CD4-positive, CD25-positive, alpha-beta regulatory T cell (primary cell): Measurements from ENCODE around the gene TMEM161B. TPM values are rescaled to one million over a fixed set of nuclear protein-coding genes. Genes with fewer than 3 reads are reported as not detected.

Source experiments
- ATAC-seq, 2 donors: fragments of 150-1000 bp; cut with Tn5 transposase; one replicate each; pipeline ENCODE4 v1.10.0; 2021; ENCODE audit warnings: low read depth in 2 of 2, moderate number of reproducible peaks in 2 of 2, moderate library complexity in 1 of 2
- DNase-seq, 3 donors: peaks; one replicate each; pipeline versions ENCODE4 v3.0.0 to v3.0.0-alpha.2; 2012 to 2022; ENCODE audit warnings: mixed read lengths in 1 of 3
- H3K27ac ChIP-seq: one replicate; pipeline ENCODE4 v1.7.0; 2013; ENCODE audit warnings: mild to moderate bottlenecking, low read length; ENCODE audit not compliant: insufficient read depth, poor library complexity, severe bottlenecking
- H3K27me3 ChIP-seq: one replicate; pipeline ENCODE4 v1.7.0; 2013; ENCODE audit warnings: low read length; ENCODE audit not compliant: control insufficient read depth, insufficient read depth
- H3K36me3 ChIP-seq: one replicate; pipeline ENCODE4 v1.7.0; 2013; ENCODE audit warnings: mild to moderate bottlenecking, low read length, moderate library complexity; ENCODE audit not compliant: control insufficient read depth, insufficient read depth
- H3K4me1 ChIP-seq: 2 replicates; pipeline ENCODE4 v1.7.0; 2013; ENCODE audit warnings: mild to moderate bottlenecking, low read length; ENCODE audit not compliant: insufficient read depth, control insufficient read depth, poor library complexity, severe bottlenecking
- H3K4me3 ChIP-seq: one replicate; pipeline ENCODE4 v1.7.0; 2013; ENCODE audit warnings: low read depth, mild to moderate bottlenecking, low read length, moderate library complexity
- H3K9me3 ChIP-seq, 2 experiments: 1 replicate in 1 of 2; 2 replicates in 1 of 2; pipeline ENCODE4 v1.7.0; 2013; ENCODE audit warnings: low read length in 2 of 2, mild to moderate bottlenecking in 1 of 2, moderate library complexity in 1 of 2; ENCODE audit not compliant: control insufficient read depth in 2 of 2
- H3K27ac Mint-ChIP-seq, 3 donors: one replicate each; pipeline ENCODE4 v1.8.0; 2020 to 2022; ENCODE audit warnings: mild to moderate bottlenecking in 3 of 3, mixed read lengths in 3 of 3, moderate library complexity in 2 of 3
- H3K27me3 Mint-ChIP-seq: one replicate; pipeline ENCODE4 v1.8.0; 2022; ENCODE audit warnings: mild to moderate bottlenecking, mixed read lengths
- H3K36me3 Mint-ChIP-seq: one replicate; pipeline ENCODE4 v1.8.0; 2020; ENCODE audit warnings: mixed read lengths
- H3K4me1 Mint-ChIP-seq, 4 donors: one replicate each; pipeline ENCODE4 v1.8.0; 2020 to 2022; ENCODE audit warnings: mixed read lengths in 4 of 4, mild to moderate bottlenecking in 1 of 4
- H3K4me3 Mint-ChIP-seq, 4 donors: one replicate each; pipeline ENCODE4 v1.8.0; 2020 to 2022; ENCODE audit warnings: mild to moderate bottlenecking in 4 of 4, mixed read lengths in 4 of 4, moderate library complexity in 3 of 4
- H3K9me3 Mint-ChIP-seq, 7 donors: one replicate each; pipeline ENCODE4 v1.8.0; 2020 to 2022; ENCODE audit warnings: mixed read lengths in 7 of 7, mild to moderate bottlenecking in 3 of 7, moderate library complexity in 2 of 7
- polyA plus RNA-seq, 4 donors: library from polyadenylated mRNA; unstranded; fragments of 300-500 nt; fragmentation: Illumina TruSeq; gene quantifications; one replicate each; pipeline ENCODE4 v1.2.3, GENCODE V29; 2021
- total RNA-seq: library from RNA; stranded (reverse); gene quantifications from one replicate; pipeline ENCODE4 v1.2.3, GENCODE V29; 2022

Gene TMEM161B
- total and polyA plus RNA-seq, 5 donors from 2014 or later = 7.4 to 30.1 (median 13.8) TPM

- no peak overlapping the region for H3K4me3 ChIP-seq
- H3K36me3 ChIP-seq = peaks cover 6% of the 10 kb centered on the region
- H3K27ac Mint-ChIP-seq = no peak overlapping the region
- H3K27ac ChIP-seq = no peak overlapping the region
- H3K27me3 Mint-ChIP-seq = no peaks in the 10 kb centered on the region
- no peak for DNase-seq
- ATAC-seq = no peak
- H3K9me3 Mint-ChIP-seq = no peaks in the 10 kb centered on the region
- no peaks in the 10 kb centered on the region for H3K27me3 ChIP-seq
- H3K4me1 ChIP-seq = no peaks in the 10 kb centered on the region
- H3K4me1 Mint-ChIP-seq = peaks cover 18 to 33% (median 21%) of the 10 kb centered on the region in 4 donors
- no peaks in the 10 kb centered on the region for H3K9me3 ChIP-seq
- H3K36me3 Mint-ChIP-seq = peaks cover 31% of the 10 kb centered on the region
- H3K4me3 Mint-ChIP-seq = no peak overlapping the region
These were observed 31.6 kb downstream of the TMEM161B start for GRCh38 chr5:88236866-88237642.

GRCh38 chr5:88235828-88236227, 32.8 kb downstream of the TMEM161B start:
- no peak overlapping the region for H3K27ac ChIP-seq
- ATAC-seq (no peak), DNase-seq (no peak)
- H3K27me3 Mint-ChIP-seq = no peaks in the 10 kb centered on the region
- H3K36me3 ChIP-seq = peaks cover 6% of the 10 kb centered on the region
- H3K4me1 Mint-ChIP-seq = peaks cover 10 to 27% (median 15%) of the 10 kb centered on the region in 4 donors
- no peak overlapping the region for H3K4me3 Mint-ChIP-seq
- no peaks in the 10 kb centered on the region for H3K9me3 Mint-ChIP-seq
- peaks cover 30% of the 10 kb centered on the region for H3K36me3 Mint-ChIP-seq
- H3K4me1 ChIP-seq = no peaks in the 10 kb centered on the region
- no peak overlapping the region for H3K4me3 ChIP-seq
- H3K9me3 ChIP-seq = no peaks in the 10 kb centered on the region
- no peak overlapping the region for H3K27ac Mint-ChIP-seq
- no peaks in the 10 kb centered on the region for H3K27me3 ChIP-seq

GRCh38 chr5:88235346-88235745, 33.3 kb downstream of the TMEM161B start:
- no peak overlapping the region for H3K27ac ChIP-seq
- Mint-ChIP-seq H3K36me3 (peaks cover 33% of the 10 kb centered on the region), H3K4me1 (peaks cover 8 to 31% (median 16%) of the 10 kb centered on the region in 4 donors), H3K9me3 (no peaks in the 10 kb centered on the region), H3K27ac (no peak overlapping the region), H3K27me3 (no peaks in the 10 kb centered on the region), H3K4me3 (no peak overlapping the region)
- no peak for DNase-seq
- H3K27me3 ChIP-seq = no peaks in the 10 kb centered on the region
- no peak overlapping the region for H3K4me3 ChIP-seq
- ATAC-seq = no peak
- no peaks in the 10 kb centered on the region for H3K9me3 ChIP-seq
- H3K4me1 ChIP-seq = no peaks in the 10 kb centered on the region
- H3K36me3 ChIP-seq = peaks cover 6% of the 10 kb centered on the region

- peaks cover 18% of the 10 kb centered on the region for H3K36me3 ChIP-seq
- no peak overlapping the region for H3K4me3 ChIP-seq
- H3K27ac Mint-ChIP-seq = no peak overlapping the region
- no peak overlapping the region for H3K4me3 Mint-ChIP-seq
- H3K4me1 ChIP-seq = no peaks in the 10 kb centered on the region
- no peaks in the 10 kb centered on the region for H3K27me3 ChIP-seq
- no peak for ATAC-seq
- no peak overlapping the region for H3K27ac ChIP-seq
- peaks cover 38% of the 10 kb centered on the region for H3K36me3 Mint-ChIP-seq
- peaks cover 4 to 38% (median 20%) of the 10 kb centered on the region in 4 donors for H3K4me1 Mint-ChIP-seq
- H3K9me3 ChIP-seq = no peaks in the 10 kb centered on the region
- H3K27me3 Mint-ChIP-seq = no peaks in the 10 kb centered on the region
- no peak for DNase-seq
- peaks cover 0 to 1% (median 0%) of the 10 kb centered on the region in 7 donors for H3K9me3 Mint-ChIP-seq
These were observed 38.0 kb downstream of the TMEM161B start for GRCh38 chr5:88230546-88231066.

- H3K27me3 ChIP-seq = no peaks in the 10 kb centered on the region
- ATAC-seq (no peak), DNase-seq (no peak)
- peak overlapping the region in 2 of 3 donors; percentile 45 to 55 for H3K27ac Mint-ChIP-seq
- peaks cover 32% of the 10 kb centered on the region for H3K36me3 Mint-ChIP-seq
- no peak overlapping the region for H3K27ac ChIP-seq
- H3K36me3 ChIP-seq = peaks cover 27% of the 10 kb centered on the region
- peak overlapping the region; percentile 1 for H3K4me3 ChIP-seq
- no peaks in the 10 kb centered on the region for H3K27me3 Mint-ChIP-seq
- peaks cover 0 to 29% (median 15%) of the 10 kb centered on the region in 4 donors for H3K4me1 Mint-ChIP-seq
- H3K4me3 Mint-ChIP-seq = peak overlapping the region in 3 of 4 donors; percentile 13 to 53 (median 38)
- H3K9me3 ChIP-seq = no peaks in the 10 kb centered on the region
- H3K9me3 Mint-ChIP-seq = peaks cover 0 to 2% (median 0%) of the 10 kb centered on the region in 7 donors
- H3K4me1 ChIP-seq = no peaks in the 10 kb centered on the region
These were observed 41.7 kb downstream of the TMEM161B start for GRCh38 chr5:88226881-88227450.

- Mint-ChIP-seq H3K4me1 (peaks cover 0 to 26% (median 2%) of the 10 kb centered on the region in 4 donors), H3K27me3 (no peaks in the 10 kb centered on the region), H3K4me3 (no peak overlapping the region), H3K9me3 (peaks cover 0 to 1% (median 0%) of the 10 kb centered on the region in 7 donors), H3K27ac (no peak overlapping the region), H3K36me3 (peaks cover 53% of the 10 kb centered on the region)
- Histone ChIP-seq H3K4me1 (no peaks in the 10 kb centered on the region), H3K4me3 (no peak overlapping the region), H3K36me3 (peaks cover 48% of the 10 kb centered on the region), H3K27me3 (no peaks in the 10 kb centered on the region), H3K27ac (no peak overlapping the region), H3K9me3 (no peaks in the 10 kb centered on the region)
- ATAC-seq = no peak
- DNase-seq = no peak
These were observed 54.0 kb downstream of the TMEM161B start for GRCh38 chr5:88214655-88215054.

- peaks cover 0 to 1% (median 0%) of the 10 kb centered on the region in 7 donors for H3K9me3 Mint-ChIP-seq
- H3K4me3 Mint-ChIP-seq = no peak overlapping the region
- H3K4me1 Mint-ChIP-seq = peaks cover 4 to 18% (median 16%) of the 10 kb centered on the region in 4 donors
- Histone ChIP-seq H3K27ac (no peak overlapping the region), H3K4me3 (no peak overlapping the region), H3K4me1 (peaks cover 10% of the 10 kb centered on the region), H3K9me3 (no peaks in the 10 kb centered on the region), H3K27me3 (no peaks in the 10 kb centered on the region), H3K36me3 (peaks cover 4% of the 10 kb centered on the region)
- no peaks in the 10 kb centered on the region for H3K27me3 Mint-ChIP-seq
- DNase-seq (no peak), ATAC-seq (no peak)
- H3K27ac Mint-ChIP-seq = no peak overlapping the region
- H3K36me3 Mint-ChIP-seq = peaks cover 38% of the 10 kb centered on the region
These were observed 61.1 kb downstream of the TMEM161B start for GRCh38 chr5:88207575-88207974.
